Ovary (tissue), 9 donors: Measurements from ENCODE around the gene KCNMA1. TPM values are rescaled to one million over a fixed set of nuclear protein-coding genes. Genes with fewer than 3 reads are reported as not detected.

ENCODE experiments used
- DNase-seq, 5 donors: peaks; one replicate each; pipeline ENCODE4 v3.0.0-alpha.2; 2019 to 2020
- H3K27ac ChIP-seq, 2 donors: fragments of 200-600 bp; one replicate each; pipeline versions ENCODE4 v1.5.1 to v1.8.0; 2019 to 2022
- H3K27me3 ChIP-seq: fragments of 200-600 bp; one replicate; pipeline ENCODE4 v1.8.0; 2022
- H3K36me3 ChIP-seq: fragments of 200-600 bp; sonication (generic); one replicate; pipeline ENCODE4 v1.5.1; 2019
- H3K4me1 ChIP-seq: one replicate; pipeline ENCODE4 v1.8.1; 2013; ENCODE audit warnings: mild to moderate bottlenecking, moderate library complexity; ENCODE audit not compliant: insufficient read depth
- H3K4me3 ChIP-seq: fragments of 200-600 bp; sonication (generic); one replicate; pipeline ENCODE4 v1.5.1; 2017
- H3K9me3 ChIP-seq, 2 donors: fragments of 200-600 bp in 1 of 2; sonication (generic) in 1 of 2; one replicate each; pipeline versions ENCODE4 v1.5.1 to v1.8.1; 2013 to 2019; ENCODE audit warnings: mild to moderate bottlenecking in 1 of 2, moderate library complexity in 1 of 2
- CTCF ChIP-seq, 3 donors: fragments of 450-650 bp in 2 of 3; fragments of 200-600 bp in 1 of 3; IDR thresholded peaks; one replicate each; pipeline versions ENCODE4 v1.5.1 to v1.8.0; 2016 to 2022; ENCODE audit warnings: antibody characterized with exemption in 3 of 3, mild to moderate bottlenecking in 1 of 3
- EP300 ChIP-seq: sonication (generic); formaldehyde crosslinking; IDR thresholded peaks from one replicate; pipeline ENCODE4 v1.6.1; 2017; ENCODE audit warnings: antibody characterized with exemption
- POLR2A ChIP-seq: fragments of 450-650 bp; IDR thresholded peaks from one replicate; pipeline ENCODE4 v1.6.1; 2017; ENCODE audit warnings: antibody characterized with exemption, mild to moderate bottlenecking, moderate library complexity
- WGBS, 3 donors: extraction: QIAGEN DNeasy Blood & Tissue Kit in 1 of 3; methylation state at CpG; one replicate each; pipeline versions ENCODE4 v1.1.5 to v1.1.7; 2013 to 2017; 5-methylcytosine and 5-hydroxymethylcytosine counted together
- intact Hi-C, 4 donors: fragments of 100-400 bp; cut with DNase I; formaldehyde crosslinking; loops; one replicate each; pipeline versions ENCODE4 v1.11.0 to v1.15.1; 2022 to 2023
- polyA plus RNA-seq, 2 donors: library from polyadenylated mRNA; stranded (reverse); fragments of 200-250 nt in 1 of 2; fragments of 350-450 nt in 1 of 2; fragmentation: Illumina TruSeq in 1 of 2; extraction: RNeasy Lipid Tissue Mini Kit (QIAGEN cat#74804) in 1 of 2; gene quantifications; one replicate each; pipeline ENCODE4 v1.2.3, GENCODE V29; 2013 to 2014
- total RNA-seq, 7 donors: library from RNA; depleted of rRNA in 2 of 7; stranded (reverse); fragments of >200 nt in 2 of 7; fragmentation: NEBNext Ultra II Directional in 3 of 7; extraction: Animal tissue kit (Norgen Biotek cat#: 25700) in 3 of 7; gene quantifications; one replicate each; pipeline versions ENCODE4 v1.1.0 to v1.2.4, GENCODE V29; 2016 to 2023
- donor health status: DM: no; HTN: no; CAD: no; lungs with moderate emphysema.
- donor health status: DM: no; HTN: no; CAD: no.
- donor health status: Bipolar disorder and iron deficiency.
- donor health status: DM: yes; HTN: yes; CAD: no.
- donor health status: DM: no; HTN: no; CAD: no.
- donor health status: DM: yes; HTN: yes; CAD: no.

Gene KCNMA1
- total and polyA plus RNA-seq, 9 donors, result 7.0 to 83.8 (median 25.1) TPM

GRCh38 chr10:77355844-77356243 lies 281.8 kb downstream of the KCNMA1 start:
- WGBS, 3 donors, result 66 to 72% (median 69%) methylated on average over 4 of the region's 4 CpGs
- no peaks in the 10 kb centered on the region for H3K9me3 ChIP-seq
- TF ChIP-seq EP300, result no peak
- no peak for TF ChIP-seq POLR2A
- no peak for TF ChIP-seq CTCF (IDR thresholded peaks at IDR 0.05)

GRCh38 chr10:77351386-77351785 lies 286.2 kb downstream of the KCNMA1 start:
- H3K4me3 ChIP-seq, result no peak overlapping the region
- no peak overlapping the region for H3K27ac ChIP-seq
- H3K9me3 ChIP-seq, result no peaks in the 10 kb centered on the region
- no peaks in the 10 kb centered on the region for H3K36me3 ChIP-seq
- intact Hi-C loops, result no loop called here
- no peaks in the 10 kb centered on the region for H3K27me3 ChIP-seq
- DNase-seq, result no peak
- TF ChIP-seq POLR2A (no peak), EP300 (no peak), CTCF (IDR thresholded peaks at IDR 0.05) (no peak)
- H3K4me1 ChIP-seq, result peaks cover 3% of the 10 kb centered on the region

More at GRCh38 chr10:77355844-77356243, 281.8 kb downstream of the KCNMA1 start:
- no peaks in the 10 kb centered on the region for H3K27me3 ChIP-seq
- H3K4me1 ChIP-seq, result no peaks in the 10 kb centered on the region
- H3K4me3 ChIP-seq, result no peak overlapping the region
- DNase-seq, result no peak
- H3K27ac ChIP-seq, result no peak overlapping the region
- intact Hi-C loops, result no loop called here
- no peaks in the 10 kb centered on the region for H3K36me3 ChIP-seq

- DNase-seq, result peak in 1 of 5 donors; percentile 35
Measured at GRCh38 chr10:77350711-77351119, 286.9 kb downstream of the KCNMA1 start.

GRCh38 chr10:77350134-77350533 lies 287.5 kb downstream of the KCNMA1 start:
- Histone ChIP-seq H3K27ac (no peak overlapping the region), H3K27me3 (no peaks in the 10 kb centered on the region), H3K4me1 (peaks cover 3% of the 10 kb centered on the region), H3K36me3 (no peaks in the 10 kb centered on the region), H3K9me3 (no peaks in the 10 kb centered on the region), H3K4me3 (no peak overlapping the region)
- 93 to 100% (median 98%) methylated on average over 1 of the region's 1 CpG for WGBS, 3 donors
- TF ChIP-seq CTCF (IDR thresholded peaks at IDR 0.05), result no peak
- no peak for TF ChIP-seq EP300
- no peak for TF ChIP-seq POLR2A
- intact Hi-C loops, result no loop called here
- no peak for DNase-seq

More at GRCh38 chr10:77350711-77351119, 286.9 kb downstream of the KCNMA1 start:
- intact Hi-C loops, result no loop called here
- H3K4me1 ChIP-seq, result peaks cover 3% of the 10 kb centered on the region
- H3K9me3 ChIP-seq, result no peaks in the 10 kb centered on the region
- H3K27ac ChIP-seq, result no peak overlapping the region
- H3K27me3 ChIP-seq, result no peaks in the 10 kb centered on the region
- WGBS, 3 donors, result 24 to 40% (median 28%) methylated on average over 1 of the region's 1 CpG
- no peaks in the 10 kb centered on the region for H3K36me3 ChIP-seq
- H3K4me3 ChIP-seq, result no peak overlapping the region
- no peak for TF ChIP-seq POLR2A
- TF ChIP-seq EP300, result no peak
- TF ChIP-seq CTCF (IDR thresholded peaks at IDR 0.05), result no peak

GRCh38 chr10:77349226-77349625 lies 288.4 kb downstream of the KCNMA1 start:
- no peaks in the 10 kb centered on the region for H3K9me3 ChIP-seq
- WGBS, 3 donors, result 55 to 68% (median 68%) methylated on average over 2 of the region's 2 CpGs
- no peaks in the 10 kb centered on the region for H3K36me3 ChIP-seq
- no peak for DNase-seq
- H3K4me3 ChIP-seq, result no peak overlapping the region
- H3K27me3 ChIP-seq, result no peaks in the 10 kb centered on the region
- no peak overlapping the region for H3K27ac ChIP-seq
- intact Hi-C loops, result no loop called here
- H3K4me1 ChIP-seq, result peaks cover 3% of the 10 kb centered on the region
- no peak for TF ChIP-seq CTCF (IDR thresholded peaks at IDR 0.05)
